ENCODE results near the gene FGF11.
"Not testable (repeated sequence)": the region's sequence is repeated elsewhere in the genome, so short reads cannot be mapped to it uniquely, and the experiment has no call there.

GRCh38 chr17:7470457-7470973 is 31.2 kb downstream of the FGF11 start:
- not testable (repeated sequence) for TF ChIP-seq CTCF (IDR thresholded peaks at IDR 0.05); FOXJ3 (CRISPR knock-in tag; IDR thresholded peaks at IDR 0.05); NFIC (IDR thresholded peaks at IDR 0.05; ENCODE audit: borderline replicate concordance); YY1 (IDR thresholded peaks at IDR 0.05; ENCODE audit: low read depth); RFX5 (IDR thresholded peaks at IDR 0.05; ENCODE audit: low read length); SIN3A (IDR thresholded peaks at IDR 0.05; ENCODE audit: borderline replicate concordance, low read depth, low read length); RAD21 (IDR thresholded peaks at IDR 0.05; ENCODE audit: low read length); JUND (IDR thresholded peaks at IDR 0.05); USF2 (IDR thresholded peaks at IDR 0.05; ENCODE audit: borderline replicate concordance, low read depth, low read length); POLR2AphosphoS5 (IDR thresholded peaks at IDR 0.05; ENCODE audit: low read depth, low read length); RCOR1 (IDR thresholded peaks at IDR 0.05; ENCODE audit: low read length); TEAD4 (IDR thresholded peaks at IDR 0.05; ENCODE audit: borderline replicate concordance, insufficient read depth); MEF2A (IDR thresholded peaks at IDR 0.05; ENCODE audit: borderline replicate concordance, low read depth)

Data from SK-N-SH (cell line).